Smooth muscle cell (in vitro differentiated cells): ENCODE results near the gene HSPB3. TPM values are rescaled to one million over a fixed set of nuclear protein-coding genes. Genes with fewer than 3 reads are reported as not detected.

Source experiments
- DNase-seq: peaks from one replicate; lab custom pipeline; 2025; ENCODE audit not compliant: unreplicated experiment; lab: John Stamatoyannopoulos, UW
- H2AFZ ChIP-seq: fragments of 200-600 bp; sonication (generic); 2 replicates; pipeline ENCODE4 v1.6.0; 2016; ENCODE audit warnings: antibody characterized with exemption, low read depth, mild to moderate bottlenecking
- H3F3A ChIP-seq: fragments of 200-600 bp; sonication (generic); 2 replicates; pipeline ENCODE4 v1.6.0; 2017; ENCODE audit warnings: antibody characterized with exemption, low read depth
- H3K27ac ChIP-seq: fragments of 200-600 bp; sonication (generic); 2 replicates; pipeline ENCODE4 v1.5.1; 2016; ENCODE audit warnings: low read depth, mild to moderate bottlenecking
- H3K27me3 ChIP-seq: fragments of 200-600 bp; sonication (generic); 2 replicates; pipeline ENCODE4 v1.6.1; 2016; ENCODE audit warnings: low read depth, mild to moderate bottlenecking
- H3K36me3 ChIP-seq: fragments of 200-600 bp; sonication (generic); 2 replicates; pipeline ENCODE4 v1.5.1; 2016; ENCODE audit warnings: low read depth
- H3K4me1 ChIP-seq: fragments of 200-600 bp; sonication (generic); 2 replicates; pipeline ENCODE4 v1.5.1; 2016; ENCODE audit warnings: low read depth
- H3K4me2 ChIP-seq: fragments of 200-600 bp; sonication (generic); 2 replicates; pipeline ENCODE4 v1.6.0; 2016; ENCODE audit warnings: mild to moderate bottlenecking
- H3K4me3 ChIP-seq: fragments of 200-600 bp; sonication (generic); 2 replicates; pipeline ENCODE4 v1.5.1; 2016; ENCODE audit warnings: mild to moderate bottlenecking
- H3K79me2 ChIP-seq: fragments of 200-600 bp; sonication (generic); 2 replicates; pipeline ENCODE4 v1.6.0; 2016; ENCODE audit warnings: low read depth, mild to moderate bottlenecking
- H3K9ac ChIP-seq: fragments of 200-600 bp; sonication (generic); 2 replicates; pipeline ENCODE4 v1.6.0; 2016; ENCODE audit warnings: low read depth
- H3K9me3 ChIP-seq: fragments of 200-600 bp; sonication (generic); replicated peaks from 2 replicates; pipeline ENCODE4 v1.5.1; 2016; ENCODE audit warnings: low read depth
- H4K20me1 ChIP-seq: fragments of 200-600 bp; sonication (generic); 2 replicates; pipeline ENCODE4 v1.6.0; 2016; ENCODE audit warnings: low read depth
- WGBS: methylation state at CpG from one replicate; pipeline ENCODE4 v1.1.7; 2016; ENCODE audit warnings: low lambda C conversion rate; 5-methylcytosine and 5-hydroxymethylcytosine counted together
- polyA plus RNA-seq: library from polyadenylated mRNA; unstranded; fragments of >200 nt; fragmentation: Nextera tagmentation; extraction: Ambion mirVana; gene quantifications from 2 replicates; pipeline ENCODE4 v1.2.1, GENCODE V29; 2016
- total RNA-seq: library from RNA; depleted of rRNA; stranded (reverse); fragments of >200 nt; gene quantifications from 2 replicates; pipeline ENCODE4 v1.2.3, GENCODE V29; 2014
- TF ChIP-seq, protein P1 (sequence below): fragments of 200-600 bp; sonication (generic); IDR thresholded peaks from 2 replicates; pipeline ENCODE4 v1.5.1; 2017; ENCODE audit warnings: borderline replicate concordance, mild to moderate bottlenecking, antibody characterized with exemption; ENCODE audit not compliant: insufficient read depth, poor library complexity, severe bottlenecking

HSPB3 gene
- total and polyA plus RNA-seq, 2 experiments from 2014 or later = 1.5 to 5.5 TPM

DNA sequence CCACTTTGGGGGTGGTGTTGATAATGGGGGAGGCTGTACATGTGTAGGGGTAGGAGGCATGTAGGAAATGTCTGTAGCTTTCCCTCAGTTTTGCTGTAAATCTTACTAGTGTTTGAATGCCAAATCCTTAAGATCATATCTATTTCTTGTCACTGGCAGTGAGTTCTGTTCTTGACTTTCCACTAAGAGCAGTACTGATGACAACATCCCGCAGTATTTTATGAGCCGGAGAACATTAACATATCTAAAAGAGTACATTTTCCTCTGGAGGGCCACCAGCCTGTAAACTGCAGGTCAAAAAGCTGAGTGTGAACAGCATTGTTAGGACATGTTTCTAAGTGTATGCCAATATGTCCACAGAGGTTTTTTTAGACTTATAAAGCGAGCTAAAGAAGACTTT, 2.5 kb upstream of the HSPB3 start:
- Histone ChIP-seq H3K4me1 (peaks cover 5% of the 10 kb centered on the region), H3K4me3 (no peak overlapping the region), H3K27me3 (no peaks in the 10 kb centered on the region), H3K36me3 (no peaks in the 10 kb centered on the region), H3K79me2 (no peaks in the 10 kb centered on the region), H2AFZ (no peak overlapping the region), H3K27ac (no peak overlapping the region), H3K9ac (no peak overlapping the region), H3K9me3 (no peaks in the 10 kb centered on the region), H3K4me2 (no peak overlapping the region), H3F3A (peaks cover 9% of the 10 kb centered on the region), H4K20me1 (no peaks in the 10 kb centered on the region)
- no peak for DNase-seq
- whole genome bisulfite sequencing = 46% methylated on average over 3 of the region's 3 CpGs
- TF ChIP-seq, protein P1, sequence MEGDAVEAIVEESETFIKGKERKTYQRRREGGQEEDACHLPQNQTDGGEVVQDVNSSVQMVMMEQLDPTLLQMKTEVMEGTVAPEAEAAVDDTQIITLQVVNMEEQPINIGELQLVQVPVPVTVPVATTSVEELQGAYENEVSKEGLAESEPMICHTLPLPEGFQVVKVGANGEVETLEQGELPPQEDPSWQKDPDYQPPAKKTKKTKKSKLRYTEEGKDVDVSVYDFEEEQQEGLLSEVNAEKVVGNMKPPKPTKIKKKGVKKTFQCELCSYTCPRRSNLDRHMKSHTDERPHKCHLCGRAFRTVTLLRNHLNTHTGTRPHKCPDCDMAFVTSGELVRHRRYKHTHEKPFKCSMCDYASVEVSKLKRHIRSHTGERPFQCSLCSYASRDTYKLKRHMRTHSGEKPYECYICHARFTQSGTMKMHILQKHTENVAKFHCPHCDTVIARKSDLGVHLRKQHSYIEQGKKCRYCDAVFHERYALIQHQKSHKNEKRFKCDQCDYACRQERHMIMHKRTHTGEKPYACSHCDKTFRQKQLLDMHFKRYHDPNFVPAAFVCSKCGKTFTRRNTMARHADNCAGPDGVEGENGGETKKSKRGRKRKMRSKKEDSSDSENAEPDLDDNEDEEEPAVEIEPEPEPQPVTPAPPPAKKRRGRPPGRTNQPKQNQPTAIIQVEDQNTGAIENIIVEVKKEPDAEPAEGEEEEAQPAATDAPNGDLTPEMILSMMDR = no peak

DNA sequence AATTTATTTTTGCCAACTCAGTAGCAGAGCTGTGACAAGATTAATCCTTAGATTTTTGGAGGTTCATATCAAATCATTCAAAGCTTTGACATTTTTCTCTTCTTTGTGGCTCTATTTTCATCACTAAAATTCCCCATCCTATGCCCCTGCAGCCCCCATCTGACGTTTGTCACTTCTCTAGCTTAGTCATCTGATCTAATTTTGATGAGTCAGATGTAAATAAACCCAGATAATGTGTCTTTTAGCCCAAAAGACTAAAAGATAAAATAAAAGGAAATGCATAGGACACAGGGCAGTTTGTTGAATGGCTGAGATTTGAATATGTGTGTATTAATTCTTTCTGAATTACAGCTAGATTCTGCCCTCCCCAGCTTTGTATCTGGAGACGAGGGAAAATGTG, 897 bp upstream of the HSPB3 start:
- peak overlapping the region; percentile 44 for H3K4me2 ChIP-seq
- no peaks in the 10 kb centered on the region for H3K36me3 ChIP-seq
- H4K20me1 ChIP-seq = no peaks in the 10 kb centered on the region
- peaks cover 9% of the 10 kb centered on the region for H3F3A ChIP-seq
- no peak overlapping the region for H3K4me3 ChIP-seq
- no peak overlapping the region for H3K27ac ChIP-seq
- H3K79me2 ChIP-seq = no peaks in the 10 kb centered on the region
- H3K9me3 ChIP-seq = no peaks in the 10 kb centered on the region
- no peak for DNase-seq
- H3K27me3 ChIP-seq = no peaks in the 10 kb centered on the region
- H3K9ac ChIP-seq = no peak overlapping the region
- peaks cover 5% of the 10 kb centered on the region for H3K4me1 ChIP-seq
- H2AFZ ChIP-seq = no peak overlapping the region
- WGBS = 36% methylated on average over 2 of the region's 2 CpGs
- TF ChIP-seq, protein P1 = no peak

GRCh38 chr5:54457094-54457862, 1.8 kb downstream of the HSPB3 start:
- TF ChIP-seq, protein P1 = no peak
- peaks cover 5% of the 10 kb centered on the region for H3K4me1 ChIP-seq
- peak overlapping the region; percentile 65 for H3K27ac ChIP-seq
- no peak overlapping the region for H3K9ac ChIP-seq
- H3F3A ChIP-seq = peaks cover 9% of the 10 kb centered on the region
- H3K36me3 ChIP-seq = no peaks in the 10 kb centered on the region
- H3K4me3 ChIP-seq = peak overlapping the region; percentile 24
- no peaks in the 10 kb centered on the region for H3K79me2 ChIP-seq
- H4K20me1 ChIP-seq = no peaks in the 10 kb centered on the region
- H3K4me2 ChIP-seq = peak overlapping the region; percentile 68
- H2AFZ ChIP-seq = no peak overlapping the region
- H3K27me3 ChIP-seq = no peaks in the 10 kb centered on the region
- DNase-seq = peak; percentile 2
- no peaks in the 10 kb centered on the region for H3K9me3 ChIP-seq
- WGBS = 13% methylated on average over 5 of the region's 5 CpGs

- Histone ChIP-seq H4K20me1 (no peaks in the 10 kb centered on the region), H3K27me3 (no peaks in the 10 kb centered on the region), H3K36me3 (no peaks in the 10 kb centered on the region), H3F3A (peaks cover 9% of the 10 kb centered on the region), H3K79me2 (no peaks in the 10 kb centered on the region), H3K4me2 (peak overlapping the region; percentile 68), H3K4me1 (peaks cover 5% of the 10 kb centered on the region), H3K4me3 (no peak overlapping the region), H3K9ac (no peak overlapping the region), H3K27ac (no peak overlapping the region), H2AFZ (no peak overlapping the region), H3K9me3 (no peaks in the 10 kb centered on the region)
- DNase-seq = no peak
- 70% methylated on average over 2 of the region's 2 CpGs for WGBS
- TF ChIP-seq, protein P1 = no peak
Observed at GRCh38 chr5:54458221-54458620, 2.7 kb downstream of the HSPB3 start.
